ENCODE results near the gene QRICH1. TPM values are rescaled to one million over a fixed set of nuclear protein-coding genes. Genes with fewer than 3 reads are reported as not detected.

Gene QRICH1
- total RNA-seq, 1 experiment from 2014 or later: 87.5 TPM

DNA sequence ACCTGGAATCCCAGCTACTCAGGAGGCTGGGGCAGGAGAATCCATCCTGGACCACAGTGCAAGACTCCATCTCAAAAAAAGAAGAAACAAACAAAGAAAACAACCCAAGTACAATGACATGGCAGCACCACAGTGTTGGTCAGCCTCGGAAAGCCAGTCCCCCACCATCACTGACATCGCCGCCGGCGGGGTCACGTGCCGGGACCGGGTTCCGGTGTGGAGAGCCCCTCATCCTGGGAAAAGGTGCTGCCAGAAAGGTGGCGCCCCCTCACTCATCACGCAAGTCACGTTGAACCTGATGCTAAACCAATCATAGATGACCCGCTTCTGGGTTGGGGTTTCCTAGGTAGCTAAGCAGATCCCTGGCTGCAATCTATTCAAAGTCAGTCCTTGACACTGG, 17.8 kb downstream of the QRICH1 start:
- CTCF ChIA-PET: no interaction called here
- intact Hi-C loops (cut with micrococcal nuclease; ENCODE audit: unreplicated experiment): no loop called here
- H2AFZ ChIP-seq: no peak overlapping the region
- no TSS peak for BruUV-seq (replicated peaks)
- POLR2A ChIA-PET (ENCODE audit: unreplicated experiment): interaction anchor here (0.6 kb wide), 1 partner anchor 19 kb away, joined by 3 read pairs; no protein-coding TSS in a partner anchor
- no peak for TF ChIP-seq EZH2 (IDR thresholded peaks at IDR 0.05; ENCODE audit: low read depth)
- TF ChIP-seq, protein P1, sequence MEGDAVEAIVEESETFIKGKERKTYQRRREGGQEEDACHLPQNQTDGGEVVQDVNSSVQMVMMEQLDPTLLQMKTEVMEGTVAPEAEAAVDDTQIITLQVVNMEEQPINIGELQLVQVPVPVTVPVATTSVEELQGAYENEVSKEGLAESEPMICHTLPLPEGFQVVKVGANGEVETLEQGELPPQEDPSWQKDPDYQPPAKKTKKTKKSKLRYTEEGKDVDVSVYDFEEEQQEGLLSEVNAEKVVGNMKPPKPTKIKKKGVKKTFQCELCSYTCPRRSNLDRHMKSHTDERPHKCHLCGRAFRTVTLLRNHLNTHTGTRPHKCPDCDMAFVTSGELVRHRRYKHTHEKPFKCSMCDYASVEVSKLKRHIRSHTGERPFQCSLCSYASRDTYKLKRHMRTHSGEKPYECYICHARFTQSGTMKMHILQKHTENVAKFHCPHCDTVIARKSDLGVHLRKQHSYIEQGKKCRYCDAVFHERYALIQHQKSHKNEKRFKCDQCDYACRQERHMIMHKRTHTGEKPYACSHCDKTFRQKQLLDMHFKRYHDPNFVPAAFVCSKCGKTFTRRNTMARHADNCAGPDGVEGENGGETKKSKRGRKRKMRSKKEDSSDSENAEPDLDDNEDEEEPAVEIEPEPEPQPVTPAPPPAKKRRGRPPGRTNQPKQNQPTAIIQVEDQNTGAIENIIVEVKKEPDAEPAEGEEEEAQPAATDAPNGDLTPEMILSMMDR (conservative IDR thresholded peaks at IDR 0.05): no peak
- H3K36me3 ChIP-seq (ENCODE audit: low read depth): no peaks in the 10 kb centered on the region
- no peak overlapping the region for H3K4me3 ChIP-seq
- H3K4me2 ChIP-seq: no peak overlapping the region
- no peaks in the 10 kb centered on the region for H3K9me3 ChIP-seq (ENCODE audit: insufficient read depth, low read depth)
- H4K20me1 ChIP-seq (ENCODE audit: insufficient read depth): peaks cover 25% of the 10 kb centered on the region
- no peaks in the 10 kb centered on the region for H3F3A ChIP-seq (ENCODE audit: insufficient read depth, low read depth)
- no peak for DNase-seq
- no peaks in the 10 kb centered on the region for H3K4me1 ChIP-seq (replicated peaks; ENCODE audit: insufficient read depth)
- no peak overlapping the region for H3K27ac ChIP-seq
- H3K9me2 ChIP-seq (ENCODE audit: insufficient read depth): no peaks in the 10 kb centered on the region
- H3K27me3 ChIP-seq (ENCODE audit: insufficient read depth, low read depth): no peaks in the 10 kb centered on the region
- H3K79me2 ChIP-seq (ENCODE audit: low read depth): peaks cover 24% of the 10 kb centered on the region

DNA sequence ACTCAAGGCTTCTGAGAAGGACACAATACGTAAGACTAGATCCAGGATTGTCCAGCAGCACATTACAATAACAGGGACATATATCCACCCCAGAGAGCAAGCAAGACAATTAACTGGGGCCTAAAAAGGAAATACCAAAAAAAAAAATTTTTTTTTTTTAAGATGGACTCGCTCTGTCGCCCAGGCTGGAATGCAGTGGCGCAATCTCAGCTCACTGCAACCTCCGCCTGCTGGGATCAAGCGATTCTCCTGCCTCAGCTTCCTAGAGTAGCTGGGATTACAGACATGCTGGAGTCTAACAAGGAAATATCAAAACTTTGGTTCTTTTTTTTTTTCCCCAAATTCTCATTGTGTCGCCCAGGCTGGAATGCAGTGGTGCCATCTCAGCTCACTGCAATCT, 35.9 kb downstream of the QRICH1 start:
- H2AFZ ChIP-seq: no peak overlapping the region
- intact Hi-C loops (cut with micrococcal nuclease; ENCODE audit: unreplicated experiment): no loop called here
- no peaks in the 10 kb centered on the region for H3K9me3 ChIP-seq (ENCODE audit: insufficient read depth, low read depth)
- CTCF ChIA-PET: interaction anchor here (0.7 kb wide), 1 partner anchor 37 kb away, joined by 3 read pairs; no protein-coding TSS in a partner anchor
- H3K27me3 ChIP-seq (ENCODE audit: insufficient read depth, low read depth): no peaks in the 10 kb centered on the region
- no peak overlapping the region for H3K4me3 ChIP-seq
- H4K20me1 ChIP-seq (ENCODE audit: insufficient read depth): 0 out of 2 replicates have a peak, but pooled peaks cover 8% of the 10 kb centered on the region
- no peaks in the 10 kb centered on the region; the same call in 1 of the 2 replicates for H3K4me1 ChIP-seq (replicated peaks; ENCODE audit: insufficient read depth)
- peaks cover 7% of the 10 kb centered on the region; the same call in 1 of the 2 replicates for H3K79me2 ChIP-seq (ENCODE audit: low read depth)
- DNase-seq: no peak
- H3K36me3 ChIP-seq (ENCODE audit: low read depth): no peaks in the 10 kb centered on the region
- H3K27ac ChIP-seq: no peak overlapping the region
- H3K9me2 ChIP-seq (ENCODE audit: insufficient read depth): no peaks in the 10 kb centered on the region
- BruUV-seq (replicated peaks): no TSS peak
- TF ChIP-seq, protein P1 (conservative IDR thresholded peaks at IDR 0.05): no peak
- no peak for TF ChIP-seq EZH2 (IDR thresholded peaks at IDR 0.05; ENCODE audit: low read depth)
- POLR2A ChIA-PET (ENCODE audit: unreplicated experiment): no interaction called here
- H3K4me2 ChIP-seq: no peak overlapping the region
- H3F3A ChIP-seq (ENCODE audit: insufficient read depth, low read depth): 0 out of 2 replicates have a peak, but pooled peaks cover 4% of the 10 kb centered on the region

DNA sequence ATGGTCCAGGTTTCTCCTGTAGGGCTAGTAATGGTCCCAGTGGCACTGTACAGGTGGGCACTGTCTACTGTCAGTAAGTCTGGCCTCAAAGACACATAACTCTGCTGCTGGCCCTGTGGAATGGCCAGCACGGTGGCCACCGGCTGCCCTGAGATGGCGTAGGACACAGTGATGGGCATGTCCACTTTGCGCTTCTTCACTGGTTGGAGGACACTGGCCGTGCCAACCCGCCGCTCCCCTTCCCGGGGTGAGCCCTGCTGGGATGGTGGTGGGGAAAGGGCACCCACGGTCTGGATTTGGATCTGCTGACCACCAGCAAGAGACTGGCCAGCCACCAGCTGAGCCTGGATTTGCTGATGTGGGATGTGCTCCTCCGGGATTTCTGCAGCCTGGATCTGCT, 36.6 kb downstream of the QRICH1 start:
- no peak overlapping the region for H3K27ac ChIP-seq
- ChIA-PET CTCF (no interaction called here), POLR2A (ENCODE audit: unreplicated experiment) (no interaction called here)
- BruUV-seq (replicated peaks): no TSS peak
- no peaks in the 10 kb centered on the region for H3K36me3 ChIP-seq (ENCODE audit: low read depth)
- no peaks in the 10 kb centered on the region; the same call in 1 of the 2 replicates for H3K4me1 ChIP-seq (replicated peaks; ENCODE audit: insufficient read depth)
- H3K9me2 ChIP-seq (ENCODE audit: insufficient read depth): no peaks in the 10 kb centered on the region
- peaks cover 7% of the 10 kb centered on the region; the same call in 1 of the 2 replicates for H3K79me2 ChIP-seq (ENCODE audit: low read depth)
- H3K4me3 ChIP-seq: no peak overlapping the region
- 0 out of 2 replicates have a peak, but pooled peaks cover 4% of the 10 kb centered on the region for H3F3A ChIP-seq (ENCODE audit: insufficient read depth, low read depth)
- DNase-seq: no peak
- no peaks in the 10 kb centered on the region for H3K9me3 ChIP-seq (ENCODE audit: insufficient read depth, low read depth)
- intact Hi-C loops (cut with micrococcal nuclease; ENCODE audit: unreplicated experiment): no loop called here
- H4K20me1 ChIP-seq (ENCODE audit: insufficient read depth): 0 out of 2 replicates have a peak, but pooled peaks cover 8% of the 10 kb centered on the region
- H2AFZ ChIP-seq: no peak overlapping the region
- H3K4me2 ChIP-seq: no peak overlapping the region
- TF ChIP-seq EZH2 (IDR thresholded peaks at IDR 0.05; ENCODE audit: low read depth): no peak
- TF ChIP-seq, protein P1 (conservative IDR thresholded peaks at IDR 0.05): no peak
- no peaks in the 10 kb centered on the region for H3K27me3 ChIP-seq (ENCODE audit: insufficient read depth, low read depth)
